HG02763 (cell line): ENCODE data around the gene RNF225.
"Not testable (repeated sequence)": the region's sequence is repeated elsewhere in the genome, so short reads cannot be mapped to it uniquely, and the experiment has no call there.

Experiments
- ATAC-seq: cut with Tn5 transposase; IDR thresholded peaks from one replicate; pipeline ENCODE4 v1.9.1; 2021; ENCODE audit warnings: mild to moderate bottlenecking, moderate library complexity; ENCODE audit not compliant: unreplicated experiment

The RNF225 gene

DNA sequence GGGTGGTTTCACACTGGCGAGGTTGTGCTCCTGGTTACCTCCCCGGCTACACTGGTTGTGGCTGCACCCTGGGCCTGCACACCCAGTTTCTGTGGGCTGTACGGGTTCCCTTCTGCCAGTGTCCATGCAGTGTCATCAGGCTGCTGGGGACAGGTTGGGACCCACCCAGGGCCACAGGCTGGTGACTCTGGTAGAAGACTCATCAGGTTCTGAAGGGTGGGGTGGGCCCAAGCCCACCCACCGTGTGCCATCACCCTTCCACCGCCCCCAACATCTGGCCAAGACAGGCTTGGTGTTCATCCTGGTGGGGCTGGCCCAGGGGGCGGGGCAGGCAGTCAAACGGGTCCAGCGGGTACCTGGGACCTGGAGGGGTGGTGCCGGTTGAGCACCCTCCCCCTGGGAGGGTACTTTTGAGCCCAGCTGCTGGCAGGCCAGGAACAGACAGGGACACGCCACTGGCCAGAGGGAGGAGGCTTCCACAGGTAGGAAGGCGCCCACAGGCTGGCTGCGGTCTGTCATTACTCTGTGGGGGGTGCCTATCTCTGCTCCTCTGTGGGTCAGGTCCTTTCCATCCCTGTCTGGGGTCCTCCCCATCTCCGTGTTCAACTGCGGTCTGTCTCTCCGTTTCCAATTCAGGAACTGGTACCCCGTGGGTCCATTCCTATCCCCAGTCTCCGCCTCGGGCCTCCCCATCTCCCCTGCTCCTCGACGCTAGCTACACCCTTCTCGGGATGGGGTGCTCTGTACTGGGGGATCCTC lies at the start of gene RNF225:
RNF225 (plus strand) TSS at position 437 of the 759 bp plus-strand sequence. CDS start 434 bp downstream, outside the sequence.
- ATAC-seq = no peak

DNA sequence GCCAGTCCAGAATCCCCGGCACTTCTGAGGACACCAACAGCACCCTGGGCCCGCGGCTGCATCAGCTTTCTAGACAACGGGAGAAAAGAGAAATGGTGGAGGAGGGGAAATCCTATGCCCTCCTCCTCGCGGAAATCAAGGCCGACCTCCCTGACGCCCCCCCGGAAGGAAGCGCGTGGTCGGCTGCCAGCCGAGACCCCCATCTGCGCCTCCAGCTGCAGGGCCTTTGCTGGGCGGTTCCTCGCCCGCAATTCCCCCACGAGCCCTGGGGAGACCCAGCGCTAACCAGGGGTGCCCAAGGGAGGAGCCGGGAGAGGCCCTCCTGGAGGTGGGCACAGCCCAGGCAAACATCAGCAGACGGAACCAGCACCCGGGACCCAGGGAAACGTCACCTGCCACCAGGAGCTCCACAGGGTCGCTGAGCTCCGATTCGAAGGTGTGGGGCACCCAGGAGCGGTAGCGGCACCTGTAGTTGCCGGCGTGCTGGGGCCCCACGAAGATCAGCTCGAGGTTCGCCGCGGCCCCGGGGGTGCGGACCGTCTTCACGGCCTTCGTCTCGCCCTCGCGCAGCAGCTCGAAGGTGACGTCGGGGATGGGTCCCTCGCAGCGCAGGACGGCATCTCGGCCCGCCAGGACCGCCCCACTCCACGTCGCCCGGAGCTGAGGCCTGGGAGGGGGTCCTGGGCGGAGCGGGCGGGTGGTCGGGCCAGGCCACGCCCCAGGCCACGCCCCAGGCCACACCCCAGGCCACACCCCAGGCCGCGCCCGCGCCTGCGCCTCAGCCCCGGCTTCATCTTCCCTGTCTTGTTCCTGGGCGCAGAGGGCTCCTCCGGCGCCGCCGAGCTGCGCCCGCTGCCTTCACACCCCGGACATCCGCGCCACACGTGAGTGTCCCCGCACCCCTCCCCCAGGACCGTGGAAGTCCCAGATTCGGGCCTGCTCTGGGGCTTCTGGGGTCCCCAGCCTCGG lies 48.2 kb upstream of the RNF225 start:
- peak; percentile 82 for ATAC-seq

DNA sequence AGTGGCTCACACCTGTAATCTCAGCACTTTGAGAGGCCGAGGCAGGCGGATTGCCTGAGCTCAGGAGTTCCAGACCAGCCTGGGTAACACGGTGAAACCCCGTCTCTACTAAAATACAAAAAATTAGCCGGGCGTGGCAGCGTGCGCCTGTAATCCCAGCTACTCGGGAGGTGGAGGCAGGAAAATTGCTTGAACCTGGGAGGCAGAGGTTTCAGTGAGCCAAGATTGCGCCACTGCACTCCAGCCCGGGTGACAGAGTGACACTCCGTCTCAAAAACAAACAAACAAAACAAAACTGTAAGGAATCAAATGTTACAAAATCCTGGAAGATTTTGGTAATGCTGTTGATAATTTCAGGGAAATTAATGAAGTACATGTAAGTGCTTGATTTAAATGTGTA lies 47.4 kb upstream of the RNF225 start:
- not testable (repeated sequence) for ATAC-seq

DNA sequence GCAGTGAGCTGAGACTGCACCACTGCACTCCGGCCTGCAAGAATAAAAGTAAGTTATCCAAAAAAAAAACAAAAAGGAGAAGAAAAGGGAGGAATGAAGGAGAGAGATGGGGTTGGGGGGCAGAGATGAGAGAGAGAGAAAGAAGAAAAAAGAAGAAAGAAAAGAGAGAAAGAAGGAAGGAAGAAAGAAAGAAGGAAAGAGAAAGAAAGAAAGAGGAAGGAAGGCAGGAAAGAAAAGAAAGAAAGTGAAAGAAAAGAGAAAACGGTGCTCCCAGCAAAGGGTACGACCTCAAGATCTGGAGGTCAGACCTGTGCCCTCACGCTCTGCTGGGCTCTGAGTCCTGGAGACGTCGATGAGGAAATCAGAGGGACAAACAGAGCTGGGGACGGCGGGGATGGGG lies 45.9 kb upstream of the RNF225 start:
- no peak for ATAC-seq

DNA sequence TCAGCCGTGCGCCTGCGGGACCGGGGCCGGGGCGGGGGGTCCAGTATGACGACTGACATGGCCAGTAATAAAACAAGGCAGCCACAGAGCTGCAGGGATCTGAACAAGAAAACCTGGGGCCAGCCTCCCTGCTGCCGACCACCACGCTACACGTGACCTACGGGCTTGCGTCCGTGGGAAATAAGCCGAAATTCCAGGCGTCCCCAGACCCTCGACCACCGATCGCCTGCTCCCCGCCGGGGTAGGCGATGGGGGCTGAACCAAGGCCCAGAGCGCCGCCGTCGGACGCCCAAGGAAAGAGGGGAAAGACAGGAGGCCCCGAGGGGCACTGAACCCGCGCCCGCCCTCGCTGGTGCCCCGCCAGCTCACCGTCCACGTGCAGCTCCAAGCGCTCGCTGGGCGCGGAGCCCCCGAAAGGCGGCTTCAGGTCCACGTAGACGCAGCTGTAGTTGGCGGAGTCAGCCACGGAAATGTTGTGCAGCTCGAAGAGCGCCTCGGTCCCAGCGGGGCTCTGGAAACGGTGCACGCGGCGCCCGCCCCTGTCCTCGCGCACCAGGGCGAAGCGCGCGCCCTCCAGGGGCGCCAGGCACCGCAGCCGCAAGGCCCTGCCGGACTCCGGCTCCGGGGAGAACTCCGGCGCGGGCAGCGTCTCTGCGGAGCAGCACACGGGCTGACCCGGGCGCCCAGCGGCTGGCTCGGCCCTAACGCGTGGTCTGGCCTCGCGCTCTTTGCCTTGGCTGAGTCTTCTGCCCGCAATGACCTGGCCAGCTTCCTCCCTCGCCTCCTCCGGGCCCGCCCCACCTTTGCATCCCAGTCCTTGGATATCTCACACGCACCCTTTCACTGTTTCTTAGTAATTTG lies 45.2 kb upstream of the RNF225 start:
- ATAC-seq = no peak

DNA sequence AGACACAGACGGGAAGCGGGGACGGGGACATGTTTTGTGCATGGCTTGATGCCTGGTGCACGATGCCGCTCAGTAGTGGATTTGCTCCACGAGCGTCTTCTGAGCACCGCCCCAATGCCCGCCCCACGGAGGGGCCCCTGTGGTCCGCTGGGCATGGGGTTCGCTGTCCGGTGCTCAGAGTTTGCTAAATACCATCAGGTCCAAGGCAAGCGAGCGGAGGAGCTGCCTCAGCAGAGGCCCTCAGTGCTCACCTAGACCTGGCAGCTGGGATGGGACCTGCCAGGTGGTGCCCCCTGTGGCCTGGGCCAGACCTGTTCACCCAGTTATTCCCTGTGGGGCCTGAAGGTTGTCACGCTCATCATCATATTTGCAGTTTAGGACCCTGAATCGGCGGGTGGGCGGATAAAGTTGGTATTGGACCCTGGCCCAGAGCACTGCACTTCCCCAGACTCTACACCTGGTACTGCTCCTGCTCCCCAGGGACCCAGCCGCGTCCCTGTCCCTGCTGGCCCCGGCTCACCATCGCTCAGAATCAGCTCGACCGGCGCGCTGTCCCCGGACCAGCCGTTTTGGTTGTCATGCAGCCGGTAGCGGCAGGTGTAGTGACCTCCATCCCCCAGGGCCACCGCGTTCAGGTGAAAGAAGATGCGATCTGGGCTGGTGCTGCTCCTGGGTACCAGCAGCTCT lies 44.4 kb upstream of the RNF225 start:
- ATAC-seq = no peak

DNA sequence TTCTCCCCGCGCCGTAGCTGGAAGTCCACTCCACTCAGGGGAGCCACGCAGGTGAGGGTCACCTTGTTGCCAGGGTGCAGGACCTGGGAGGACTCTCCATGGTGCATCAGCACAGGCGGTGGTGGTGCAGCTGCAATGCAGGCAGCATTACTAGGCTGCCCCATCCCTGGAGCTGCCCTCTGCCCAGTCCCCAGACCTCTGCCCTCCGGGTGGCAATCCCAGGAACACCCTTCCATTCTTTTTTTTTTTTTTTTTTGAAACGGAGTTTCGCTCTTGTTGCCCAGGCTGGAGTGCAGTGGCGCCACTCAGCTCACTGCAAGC lies 43.9 kb upstream of the RNF225 start:
- no peak for ATAC-seq

DNA sequence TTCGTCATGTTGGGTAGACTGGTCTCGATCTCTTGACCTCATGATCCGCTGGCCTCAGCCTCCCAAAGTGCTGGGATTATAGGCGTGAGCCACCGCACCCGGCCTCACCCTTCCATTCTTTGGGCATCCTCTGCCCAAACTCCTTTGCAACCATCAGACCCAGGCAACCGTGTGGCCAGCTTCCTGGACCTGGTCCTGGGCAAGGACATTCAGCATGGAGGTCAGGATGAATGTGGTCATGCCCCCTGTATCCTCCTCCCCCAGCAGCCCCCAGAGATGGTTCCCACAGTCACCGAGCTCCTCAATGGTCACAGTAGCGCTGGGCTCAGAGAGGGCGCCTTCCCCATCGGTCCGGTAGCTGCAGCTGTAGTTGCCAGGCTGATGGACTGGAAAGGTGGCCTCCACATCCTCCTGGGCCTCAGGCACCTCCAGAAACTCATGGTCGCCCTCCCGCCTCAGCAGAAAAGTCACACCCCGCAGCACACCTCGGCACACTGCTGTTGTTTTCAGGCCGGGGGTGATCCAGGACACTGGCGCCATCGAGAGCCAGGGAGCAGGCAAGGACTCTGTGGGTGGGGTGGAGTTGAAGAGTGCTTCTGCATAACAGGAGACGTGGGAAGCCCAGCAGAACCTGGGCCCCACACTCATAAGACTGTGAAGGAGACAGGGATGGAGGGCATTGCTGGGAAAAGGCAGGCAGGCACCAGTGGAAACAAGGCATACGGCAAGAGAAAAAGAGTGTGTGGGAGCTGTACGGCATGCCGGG lies 43.3 kb upstream of the RNF225 start:
- ATAC-seq = no peak

DNA sequence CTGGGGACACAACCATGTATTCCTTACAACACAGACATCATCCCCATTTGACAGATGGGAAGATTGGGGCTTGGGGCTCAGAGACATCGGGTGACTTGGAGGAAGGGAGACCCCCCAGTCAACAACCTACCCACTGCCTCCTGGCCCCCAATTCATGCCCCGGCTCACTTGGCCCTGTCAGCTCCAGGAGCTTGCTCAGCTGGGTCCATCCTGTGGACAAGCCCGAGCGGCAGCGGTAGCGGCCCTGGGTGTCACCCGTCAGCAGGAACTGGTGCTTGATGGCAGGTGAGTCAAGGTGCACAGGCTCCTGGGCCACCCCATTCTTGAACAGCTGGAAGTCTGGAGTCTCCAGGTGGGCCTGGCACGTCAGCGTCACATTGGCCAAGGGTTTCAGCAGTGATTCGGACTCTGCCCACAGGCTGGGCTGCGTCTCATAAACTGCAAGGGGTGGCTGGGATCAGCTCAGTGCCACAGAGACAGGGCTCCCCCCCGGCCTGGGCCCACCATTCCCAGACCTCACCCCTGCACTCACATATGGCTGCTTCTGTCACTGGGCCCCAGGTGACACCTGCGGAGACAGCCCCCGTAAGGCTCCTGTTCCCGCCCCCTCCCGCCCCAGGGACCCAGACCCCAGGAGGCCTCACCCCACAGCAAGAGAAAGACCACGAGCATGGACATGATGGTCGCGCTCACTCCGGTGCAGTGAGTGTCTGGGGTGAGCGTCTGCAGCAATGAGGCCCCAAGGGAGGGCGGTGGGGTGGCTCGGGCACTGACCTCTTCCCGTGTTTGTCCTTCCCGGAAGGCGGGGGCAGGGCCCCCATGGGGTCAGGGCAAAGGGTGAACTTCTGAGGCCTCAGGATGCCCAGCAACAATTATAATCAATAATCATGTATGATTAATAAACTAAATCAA lies 42.4 kb upstream of the RNF225 start, which contains the start of gene A1BG:
A1BG (minus strand) TSS at position 733 of the 912 bp plus-strand sequence; CDS start at position 678, 55 bp downstream.
- ATAC-seq = no peak

DNA sequence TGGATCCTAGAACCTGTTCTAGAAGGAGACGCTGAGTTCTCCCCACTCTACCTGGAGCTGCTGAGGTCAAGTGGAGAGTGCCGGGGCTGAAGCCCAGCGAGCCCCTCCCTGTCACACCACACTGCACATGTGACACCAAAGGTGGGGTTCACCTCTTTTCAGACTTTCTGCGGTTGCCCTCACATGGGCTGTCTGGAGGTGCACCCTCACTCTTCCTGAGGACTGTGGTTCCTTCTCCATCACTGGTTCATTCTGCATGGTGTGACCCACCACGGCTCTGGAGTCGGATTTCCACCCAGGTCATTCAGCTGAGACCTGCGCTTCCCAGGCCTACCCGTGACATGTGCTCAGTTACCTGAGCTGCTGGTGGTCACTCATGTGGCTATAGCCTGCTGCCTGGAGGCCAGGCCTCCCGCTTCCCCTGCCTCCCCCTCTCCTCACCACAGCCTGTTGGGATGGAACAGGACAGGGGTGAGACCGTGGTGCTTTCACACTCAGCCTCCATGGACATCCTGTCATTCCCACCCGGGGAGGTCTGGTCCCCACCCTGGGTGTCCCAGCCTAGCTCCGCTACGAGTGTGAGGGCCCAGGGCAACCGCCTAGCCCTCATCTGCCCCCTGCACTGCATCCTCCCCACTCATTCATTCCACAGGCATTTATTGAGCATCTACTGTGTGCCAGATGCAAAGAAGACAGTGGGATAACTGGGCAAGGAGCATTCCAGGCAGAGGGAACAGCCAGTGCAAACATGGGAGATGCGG lies 41.6 kb upstream of the RNF225 start:
- no peak for ATAC-seq

DNA sequence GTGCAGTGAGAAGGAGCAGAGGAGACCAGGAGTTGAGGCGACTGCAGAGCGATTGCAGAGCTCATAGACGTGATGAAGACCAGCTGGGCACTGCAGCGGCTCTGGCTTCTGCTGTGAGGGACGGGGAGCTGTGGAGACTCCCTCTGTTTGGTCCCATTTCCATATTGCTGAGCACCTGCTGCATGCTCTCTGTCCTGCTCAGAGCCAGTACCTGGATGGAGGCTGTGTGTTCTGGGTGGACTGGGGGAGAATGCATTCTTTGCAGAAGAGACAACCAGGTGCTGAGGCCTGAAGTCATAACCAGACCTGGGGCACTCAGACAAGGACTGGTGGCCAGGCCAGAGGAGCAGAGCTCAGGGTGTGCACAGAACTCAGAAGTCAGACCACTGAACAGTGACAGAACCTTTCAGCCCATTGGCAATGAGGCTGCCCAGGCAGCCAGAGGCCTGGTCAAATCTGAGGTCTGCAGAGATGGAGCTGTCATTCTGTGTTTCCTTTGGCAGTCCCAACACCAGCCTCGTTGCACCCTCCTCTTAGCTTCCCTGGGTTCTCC lies 40.9 kb upstream of the RNF225 start:
- no peak for ATAC-seq

DNA sequence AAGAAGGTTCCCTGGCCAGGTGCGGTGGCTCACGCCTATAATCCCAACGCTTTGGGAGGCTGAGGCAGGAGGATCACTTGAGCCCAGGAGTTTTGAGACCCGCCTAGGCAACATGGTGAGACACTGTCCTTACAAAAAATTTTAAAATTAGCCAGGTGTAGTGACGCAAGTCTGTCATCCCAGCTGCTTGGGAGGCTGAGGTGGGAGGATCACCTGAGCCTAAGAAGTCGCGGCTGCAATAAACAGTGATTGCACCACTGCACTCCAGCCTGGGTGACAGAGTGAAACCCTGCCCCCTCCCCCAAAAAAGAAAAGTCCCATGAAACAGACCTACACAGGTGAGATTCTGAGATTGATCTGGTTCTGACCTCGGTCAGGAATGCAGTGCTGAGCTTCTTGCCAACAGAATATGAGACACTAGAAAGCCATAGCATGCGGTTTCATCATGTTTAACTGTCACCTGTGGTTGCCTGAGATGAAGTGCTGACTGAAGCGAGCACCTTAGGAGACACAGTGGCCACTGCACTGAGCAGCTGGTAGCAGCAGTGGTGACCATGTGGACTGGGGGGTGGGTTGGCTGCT lies 40.1 kb upstream of the RNF225 start:
- no peak for ATAC-seq

DNA sequence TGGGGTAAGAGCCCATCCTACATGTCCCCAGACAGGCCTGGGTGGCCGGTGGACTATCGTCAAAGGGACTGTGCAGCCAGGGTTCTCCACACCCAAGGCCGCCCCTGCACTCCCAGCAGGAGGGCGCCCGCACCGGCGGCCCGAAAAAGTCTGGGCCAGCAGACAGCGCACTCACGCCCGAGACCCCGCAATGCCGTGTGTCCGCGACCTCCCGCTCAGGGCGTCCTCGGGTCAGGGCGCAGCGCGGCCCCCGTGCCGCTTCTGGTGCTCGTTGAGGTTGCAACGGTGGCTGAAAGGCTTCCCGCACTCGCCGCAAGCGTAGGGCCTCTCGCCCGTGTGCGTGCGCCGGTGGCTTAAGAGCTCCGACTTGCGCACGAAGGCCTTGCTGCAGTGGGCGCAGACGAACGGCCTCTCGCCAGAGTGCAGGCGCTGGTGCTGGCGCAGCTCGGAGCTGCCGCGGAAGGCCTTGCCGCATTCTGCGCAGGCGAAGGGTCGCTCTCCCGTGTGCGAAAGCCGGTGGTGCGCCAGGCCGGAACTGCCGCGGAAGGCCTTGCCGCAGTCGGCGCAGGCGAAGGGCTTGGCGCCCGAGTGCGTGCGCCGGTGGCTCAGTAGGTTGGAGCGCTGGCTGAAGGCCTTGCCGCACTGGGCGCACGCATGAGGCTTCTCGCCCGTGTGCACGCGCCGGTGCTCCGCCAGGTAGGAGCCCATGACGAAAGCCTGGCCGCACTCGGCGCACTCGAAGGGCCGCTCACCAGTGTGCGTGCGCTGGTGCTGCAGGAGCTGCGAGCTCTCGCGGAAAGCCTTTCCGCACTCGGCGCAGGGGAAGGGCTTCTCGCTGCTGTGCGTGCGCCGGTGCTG lies 39.3 kb upstream of the RNF225 start:
- no peak for ATAC-seq

DNA sequence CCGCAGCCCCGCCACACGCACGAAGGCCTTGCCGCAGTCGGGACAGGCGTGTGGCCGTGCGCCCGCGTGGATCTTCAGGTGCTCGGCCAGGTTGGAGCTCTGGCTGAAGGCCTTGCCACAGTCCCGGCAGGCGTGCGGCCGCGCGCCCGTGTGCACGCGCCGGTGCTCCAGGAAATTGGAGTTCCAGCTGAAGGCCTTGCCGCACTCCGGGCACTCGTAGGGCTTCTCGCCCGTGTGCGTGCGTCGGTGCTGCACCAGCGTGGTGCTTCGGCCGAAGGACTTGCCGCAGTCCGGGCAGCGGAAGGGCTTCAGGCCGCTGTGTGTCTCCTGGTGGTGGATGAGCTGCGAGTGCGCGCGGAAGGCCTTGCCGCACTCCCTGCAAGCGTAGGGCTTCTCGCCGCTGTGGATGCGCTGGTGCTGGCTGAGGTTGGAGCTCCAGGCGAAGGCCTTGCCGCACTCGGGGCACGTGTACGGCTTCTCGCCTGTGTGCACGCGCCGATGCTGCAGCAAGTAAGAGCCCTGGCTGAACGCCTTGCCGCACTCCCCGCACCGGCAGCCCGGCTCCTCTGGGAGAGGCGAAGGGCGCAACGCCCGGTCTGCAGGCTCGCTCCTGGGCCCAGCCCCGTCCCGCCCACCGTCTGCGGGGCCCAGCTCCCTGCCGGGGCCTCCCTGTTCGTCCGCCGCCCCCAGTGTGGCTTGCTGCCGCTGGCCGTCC lies 38.5 kb upstream of the RNF225 start:
- ATAC-seq = no peak

DNA sequence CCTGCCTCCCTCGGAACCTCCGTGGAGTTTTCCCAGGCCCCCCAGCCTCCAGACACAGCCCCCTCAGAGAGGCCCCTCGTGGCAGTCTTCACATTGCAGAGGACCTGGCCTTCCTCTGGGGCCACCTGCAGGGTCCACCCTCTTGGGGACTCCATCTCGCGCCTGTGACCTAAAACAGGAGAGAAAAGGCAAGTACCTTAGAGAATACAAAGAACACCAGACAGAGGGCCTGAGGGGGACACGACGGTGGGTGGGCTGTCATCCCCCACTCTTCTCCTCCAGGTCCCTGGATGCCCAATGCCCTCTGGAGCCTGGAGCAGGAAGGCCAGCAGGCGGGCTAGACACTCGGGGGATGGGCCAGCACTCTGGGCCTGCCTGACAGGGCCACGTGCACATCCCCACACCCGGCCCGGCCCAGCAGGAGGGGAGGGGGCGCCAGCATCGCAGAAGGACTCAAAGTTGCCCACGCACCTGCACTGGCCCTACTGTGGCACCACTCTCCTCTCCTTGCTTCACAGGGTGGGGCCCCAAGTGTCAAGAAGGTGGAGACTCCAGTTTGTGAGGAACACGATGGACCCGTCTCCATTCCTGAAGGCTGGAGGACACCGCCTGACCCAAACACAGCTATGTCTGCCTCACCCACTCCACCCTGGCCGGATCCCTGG lies 37.8 kb upstream of the RNF225 start:
- no peak for ATAC-seq
